ENCODE results near the gene RHBDD2. TPM values are rescaled to one million over a fixed set of nuclear protein-coding genes. Genes with fewer than 3 reads are reported as not detected.

RHBDD2 gene
- total and polyA plus RNA-seq, 9 of the 15 experiments (the other 6 are each of a cell fraction or from before 2014, with no cell fraction given): 3.3 to 36.7 (median 17.9) TPM

GRCh38 chr7:75866489-75867389 is 12.1 kb upstream of the RHBDD2 start (continued):
- TF ChIP-seq REST (IDR thresholded peaks at IDR 0.05; ENCODE audit: borderline replicate concordance) (peak; percentile 96), REST (CRISPR knock-in tag; IDR thresholded peaks at IDR 0.05; ENCODE audit: low read depth) (0 out of 2 replicates have a peak, but pooled peaks have one; percentile 27), ZSCAN29 (IDR thresholded peaks at IDR 0.05) (no peak), ZNF311 (CRISPR knock-in tag; IDR thresholded peaks at IDR 0.05) (no peak), PYGO2 (tag; IDR thresholded peaks at IDR 0.05) (no peak), ZNF134 (CRISPR knock-in tag; conservative IDR thresholded peaks at IDR 0.05) (no peak), CBFA2T2 (conservative IDR thresholded peaks at IDR 0.05) (peak; percentile 69), ZKSCAN1 (IDR thresholded peaks at IDR 0.05; ENCODE audit: low read depth, low read length) (no peak), ZBTB1 (CRISPR knock-in tag; IDR thresholded peaks at IDR 0.05; ENCODE audit: borderline replicate concordance, low read depth) (0 out of 2 replicates have a peak, but pooled peaks have one; percentile 42), HBP1 (CRISPR knock-in tag; IDR thresholded peaks at IDR 0.05) (peak; percentile 78; the same call in 1 of the 2 replicates), ZNF584 (CRISPR knock-in tag; IDR thresholded peaks at IDR 0.05; ENCODE audit: low read depth) (0 out of 2 replicates have a peak, but pooled peaks have one; percentile 76), ETV5 (CRISPR knock-in tag; IDR thresholded peaks at IDR 0.05; ENCODE audit: low read depth) (no peak), ARID4B (CRISPR knock-in tag; IDR thresholded peaks at IDR 0.05) (peak; percentile 61)

All from K562 (cell line).